H1 (cell line): Measurements from ENCODE around the gene CSH1. TPM values are rescaled to one million over a fixed set of nuclear protein-coding genes. Genes with fewer than 3 reads are reported as not detected.

Source experiments
- CTCF ChIA-PET: fragments of 300-600 bp; sonication (Branson Sonifier 250); formaldehyde crosslinking; loops from one replicate; lab custom pipeline; 2021; ENCODE audit not compliant: partially characterized antibody; lab: Charles Lee
- POLR2A ChIA-PET: fragments of 300-600 bp; sonication (Branson Sonifier 250); formaldehyde crosslinking; loops from one replicate; lab custom pipeline; 2021; ENCODE audit warnings: inconsistent platforms; ENCODE audit not compliant: partially characterized antibody; lab: Charles Lee
- DNase-seq, 2 experiments: peaks; one replicate each; pipeline versions ENCODE4 v3.0.0 to v3.0.0-alpha.2; 2010 to 2022; ENCODE audit warnings: low spot score in 2 of 2, low read depth in 1 of 2, mixed read lengths in 1 of 2
- FAIRE-seq: peaks from 2 replicates; lab custom pipeline; 2011; peaks lifted over from hg19 to GRCh38; lab: Jason Lieb, UNC
- H2AFZ ChIP-seq: 2 replicates; pipeline ENCODE4 v1.8.1; 2012; ENCODE audit warnings: low read length, inconsistent platforms
- H2AK5ac ChIP-seq: 2 replicates; pipeline ENCODE4 v1.6.1; 2013; ENCODE audit warnings: low read depth, low read length
- H2BK120ac ChIP-seq: replicated peaks from 2 replicates; pipeline ENCODE3; 2013; ENCODE audit warnings: low read depth, low read length, inconsistent platforms
- H2BK12ac ChIP-seq: 2 replicates; pipeline ENCODE4 v1.6.1; 2013; ENCODE audit warnings: low read depth, low read length
- H2BK15ac ChIP-seq: 2 replicates; pipeline ENCODE4 v1.6.1; 2013; ENCODE audit warnings: low read length
- H2BK20ac ChIP-seq: 2 replicates; pipeline ENCODE4 v1.6.1; 2013; ENCODE audit warnings: low read length
- H2BK5ac ChIP-seq: 2 replicates; pipeline ENCODE4 v1.6.1; 2013; ENCODE audit warnings: low read depth, low read length
- H3K14ac ChIP-seq: 2 replicates; pipeline ENCODE4 v1.6.1; 2013; ENCODE audit warnings: inconsistent platforms; ENCODE audit not compliant: insufficient read length
- H3K18ac ChIP-seq: 2 replicates; pipeline ENCODE4 v1.6.1; 2013; ENCODE audit warnings: low read length; ENCODE audit errors: extremely low read depth
- H3K23ac ChIP-seq: 2 replicates; pipeline ENCODE4 v1.6.1; 2013; ENCODE audit warnings: inconsistent platforms; ENCODE audit not compliant: insufficient read length
- H3K23me2 ChIP-seq: 2 replicates; pipeline ENCODE4 v1.6.1; 2013; ENCODE audit warnings: low read depth, low read length
- H3K27ac ChIP-seq: 2 replicates; pipeline ENCODE4 v1.6.1; 2011; ENCODE audit warnings: low read depth, low read length, inconsistent platforms
- H3K27me3 ChIP-seq, 4 experiments: replicated peaks in 1 of 4; 1 replicate in 1 of 4; 2 replicates in 3 of 4; pipeline versions ENCODE4 v1.6.1 to v1.8.1; 2011 to 2013; ENCODE audit warnings: low read length in 3 of 4, mild to moderate bottlenecking in 3 of 4, inconsistent platforms in 2 of 4, mixed read lengths in 2 of 4, moderate library complexity in 1 of 4; ENCODE audit not compliant: control insufficient read depth in 3 of 4, insufficient read depth in 3 of 4; ENCODE audit errors: extremely low read depth in 1 of 4
- H3K36me3 ChIP-seq, 4 experiments: 2 replicates each; pipeline versions ENCODE4 v1.6.1 to v1.8.1; 2011 to 2013; ENCODE audit warnings: mild to moderate bottlenecking in 4 of 4, low read length in 3 of 4, moderate library complexity in 2 of 4, control low read depth in 1 of 4, inconsistent platforms in 1 of 4; ENCODE audit not compliant: insufficient read depth in 4 of 4, control insufficient read depth in 2 of 4
- H3K4ac ChIP-seq: replicated peaks from 2 replicates; pipeline ENCODE3; 2013; ENCODE audit warnings: low read length, low read depth, mixed read lengths, inconsistent platforms; ENCODE audit not compliant: insufficient read length
- H3K4me1 ChIP-seq, 4 experiments: replicated peaks in 1 of 4; 1 replicate in 1 of 4; 2 replicates in 3 of 4; pipeline versions ENCODE4 v1.6.1 to v1.8.1; 2011 to 2013; ENCODE audit warnings: low read length in 3 of 4, inconsistent platforms in 2 of 4, mixed read lengths in 1 of 4; ENCODE audit not compliant: insufficient read depth in 4 of 4, control insufficient read depth in 3 of 4
- H3K4me2 ChIP-seq, 2 experiments: 2 replicates each; pipeline versions ENCODE4 v1.6.1 to v1.8.1; 2011 to 2013; ENCODE audit warnings: low read depth in 2 of 2, low read length in 2 of 2, control low read depth in 1 of 2, inconsistent platforms in 1 of 2, mild to moderate bottlenecking in 1 of 2; ENCODE audit not compliant: insufficient read depth in 1 of 2
- H3K4me3 ChIP-seq, 4 experiments: fragments of 200-600, 300-600 bp in 1 of 4; sonication (generic), shearing (Covaris generic), sonication (Bioruptor Twin) in 1 of 4; 2 replicates each; pipeline versions ENCODE4 v1.5.1 to v1.8.1; 2011 to 2016; ENCODE audit warnings: low read length in 4 of 4, low read depth in 3 of 4, control low read depth in 2 of 4, inconsistent platforms in 2 of 4, mild to moderate bottlenecking in 2 of 4, mixed read lengths in 1 of 4, moderate library complexity in 1 of 4; ENCODE audit not compliant: insufficient read depth in 2 of 4; ENCODE audit errors: extremely low read depth in 1 of 4
- H3K56ac ChIP-seq: replicated peaks from 2 replicates; pipeline ENCODE3; 2013; ENCODE audit warnings: low read depth, mild to moderate bottlenecking, mixed read lengths, low read length, inconsistent platforms; ENCODE audit not compliant: insufficient read length
- H3K79me1 ChIP-seq: 2 replicates; pipeline ENCODE4 v1.6.1; 2013; ENCODE audit warnings: low read depth, low read length, control low read depth
- H3K79me2 ChIP-seq, 2 experiments: 2 replicates each; pipeline versions ENCODE4 v1.6.1 to v1.8.1; 2012 to 2013; ENCODE audit warnings: low read length in 2 of 2, mild to moderate bottlenecking in 2 of 2, inconsistent platforms in 1 of 2; ENCODE audit not compliant: insufficient read depth in 2 of 2, control insufficient read depth in 1 of 2
- H3K9ac ChIP-seq, 4 experiments: replicated peaks in 1 of 4; 1 replicate in 1 of 4; 2 replicates in 3 of 4; pipeline versions ENCODE4 v1.6.1 to v1.8.1; 2011 to 2013; ENCODE audit warnings: low read depth in 3 of 4, low read length in 3 of 4, control low read depth in 2 of 4, mild to moderate bottlenecking in 2 of 4, moderate library complexity in 2 of 4, inconsistent platforms in 1 of 4; ENCODE audit errors: extremely low read depth in 1 of 4
- H3K9me3 ChIP-seq, 2 experiments: 2 replicates each; pipeline versions ENCODE4 v1.6.1 to v1.8.1; 2012 to 2013; ENCODE audit warnings: mild to moderate bottlenecking in 2 of 2, moderate library complexity in 2 of 2, control low read depth in 1 of 2, inconsistent platforms in 1 of 2, low read depth in 1 of 2, low read length in 1 of 2, mixed read lengths in 1 of 2; ENCODE audit not compliant: insufficient read depth in 2 of 2
- H4K20me1 ChIP-seq, 2 experiments: replicated peaks in 1 of 2; 2 replicates each; pipeline versions ENCODE3 to v1.8.1; 2011 to 2013; ENCODE audit warnings: inconsistent platforms in 2 of 2, low read length in 2 of 2, mild to moderate bottlenecking in 1 of 2; ENCODE audit not compliant: insufficient read depth in 2 of 2, control insufficient read depth in 1 of 2
- H4K5ac ChIP-seq: 2 replicates; pipeline ENCODE4 v1.6.1; 2013; ENCODE audit warnings: low read length, low read depth, mixed read lengths, inconsistent platforms; ENCODE audit not compliant: insufficient read length
- H4K8ac ChIP-seq: 2 replicates; pipeline ENCODE4 v1.8.0; 2013; ENCODE audit warnings: mild to moderate bottlenecking, moderate library complexity, low read length, inconsistent platforms; ENCODE audit not compliant: insufficient read depth; ENCODE audit errors: extremely low read depth
- H4K91ac ChIP-seq: replicated peaks from 2 replicates; pipeline ENCODE3; 2013; ENCODE audit warnings: low read length, mixed read lengths, inconsistent platforms; ENCODE audit not compliant: insufficient read length
- EGR1 ChIP-seq: IDR thresholded peaks from 2 replicates; pipeline ENCODE4 v1.6.1; 2011; ENCODE audit warnings: low read depth, low read length, borderline replicate concordance
- GABPA ChIP-seq: IDR thresholded peaks from 2 replicates; pipeline ENCODE4 v1.6.1; 2011; ENCODE audit warnings: mild to moderate bottlenecking, low read length, moderate library complexity, borderline replicate concordance; ENCODE audit not compliant: insufficient read depth
- WGBS, 2 experiments: shearing (Covaris generic) in 1 of 2; methylation state at CpG; one replicate each; pipeline versions ENCODE4 v1.1.6 to v1.1.7; 2013 to 2015; ENCODE audit warnings: low lambda C conversion rate in 2 of 2, mixed read lengths in 2 of 2, inconsistent platforms in 1 of 2, low coverage in 1 of 2, missing lambda C conversion rate in 1 of 2; ENCODE audit not compliant: insufficient replicate concordance in 2 of 2, insufficient coverage in 1 of 2, insufficient read length in 1 of 2; ENCODE audit errors: extremely low coverage in 1 of 2, missing lambda C conversion rate in 1 of 2; 5-methylcytosine and 5-hydroxymethylcytosine counted together
- polyA plus RNA-seq, 7 experiments: library from polyadenylated mRNA; depleted of rRNA in 3 of 7; stranded (reverse) in 5 of 7; unstranded in 2 of 7; fragments of >200 nt in 5 of 7; fragments of 200-250 nt in 2 of 7; gene quantifications; 1 replicate in 5 of 7; 2 replicates in 1 of 7; 4 replicates in 1 of 7; pipeline versions ENCODE4 v1.2.1 to v1.2.3, GENCODE V29; 2011 to 2013; ENCODE audit warnings: missing spikeins in 2 of 7, mixed read lengths in 2 of 7
- total RNA-seq: library from RNA; stranded (reverse); fragmentation: NEBNext Ultra II Directional; extraction: Animal tissue kit (Norgen Biotek cat#: 25700); gene quantifications from 2 replicates; pipeline ENCODE4 v1.2.1, GENCODE V29; 2021

CSH1 gene
- total and polyA plus RNA-seq, 2 of the 8 experiments (the other 6 are each of a cell fraction or from before 2014, with no cell fraction given), result 0.12 TPM; not detected in 1

DNA sequence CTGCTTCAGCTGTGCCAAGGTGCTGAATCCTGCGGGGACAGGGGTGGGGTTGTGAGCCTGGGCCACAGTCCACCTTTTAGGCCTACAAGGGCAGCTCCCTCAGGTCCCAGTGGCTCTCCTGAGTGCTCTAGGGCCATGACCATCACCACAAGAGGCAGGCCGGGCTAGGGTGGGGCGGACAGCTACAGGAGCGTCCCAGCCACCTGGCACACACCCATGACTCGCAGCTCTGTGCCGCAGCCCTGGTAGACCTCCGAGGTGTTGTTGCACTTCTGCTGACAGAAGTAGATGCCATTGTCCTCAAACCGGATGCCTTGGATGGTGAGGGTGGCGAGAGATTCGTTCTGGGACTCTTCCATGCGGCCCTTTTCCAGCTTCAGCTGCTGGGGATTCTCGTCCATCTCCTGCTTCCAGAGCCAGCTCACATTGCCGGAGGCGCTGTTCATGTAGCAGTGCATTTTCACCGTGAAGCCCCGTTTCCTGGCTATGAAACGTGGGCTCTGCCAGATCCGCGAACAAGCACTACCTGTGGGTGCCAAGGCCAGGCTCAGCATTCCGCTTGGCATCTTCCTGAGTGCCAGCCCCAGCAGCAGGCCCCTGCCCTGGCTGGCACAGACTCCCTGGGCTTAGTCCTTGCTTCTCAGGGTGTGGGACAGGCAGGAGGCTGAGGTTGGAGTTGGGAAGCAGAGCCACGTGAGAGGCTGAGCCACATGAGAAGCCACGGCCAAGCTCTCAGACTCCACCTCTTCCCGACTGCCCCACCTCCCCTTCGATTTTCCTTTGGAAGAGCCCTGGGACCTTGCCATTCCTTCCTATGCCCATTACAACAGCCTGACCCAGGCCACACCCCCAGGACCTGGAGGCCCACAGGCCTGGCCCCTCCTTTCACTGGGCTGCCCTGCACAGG, 33.7 kb upstream of the CSH1 start:
- H2BK15ac ChIP-seq, result peak overlapping the region; percentile 18; the same call in 1 of the 2 replicates
- H2BK12ac ChIP-seq, result peak overlapping the region; percentile 63; the same call in 1 of the 2 replicates
- peak in 1 of 2 experiments; percentile 51 for DNase-seq
- H4K91ac ChIP-seq, result peak overlapping the region; percentile 44
- no peaks in the 10 kb centered on the region for H3K79me2 ChIP-seq
- CTCF ChIA-PET, result interaction anchor here (0.7 to 11.4 kb wide), 12 partner anchors 10 to 98 kb away, joined by 3 to 164 read pairs (median 6); partner anchors contain the start of genes CSHL1 and GH1
- no peak overlapping the region for H2AK5ac ChIP-seq
- H3K18ac ChIP-seq, result 0 out of 2 replicates have a peak overlapping the region, but pooled peaks have one; percentile 24
- no peak overlapping the region for H2AFZ ChIP-seq
- H3K79me1 ChIP-seq, result no peaks in the 10 kb centered on the region
- H4K8ac ChIP-seq, result no peak overlapping the region
- WGBS, 2 experiments, result 90% methylated on average over 24 of the region's 24 CpGs; no CpG with 5 or more reads in 1 of the 2 experiments
- H2BK120ac ChIP-seq, result no peak overlapping the region
- no peaks in the 10 kb centered on the region for H3K9me3 ChIP-seq
- no peak for FAIRE-seq
- H3K4me1 ChIP-seq, result peaks cover 0 to 16% (median 12%) of the 10 kb centered on the region in 4 experiments; a peak in 6 of 7 replicates
- H3K23me2 ChIP-seq, result no peaks in the 10 kb centered on the region
- POLR2A ChIA-PET, result interaction anchor here (0.8 to 3.3 kb wide), 5 partner anchors 10 to 54 kb away, joined by 3 to 9 read pairs (median 4); no protein-coding TSS in a partner anchor
- no peak overlapping the region for H3K23ac ChIP-seq
- no peak overlapping the region for H3K27ac ChIP-seq
- H3K56ac ChIP-seq, result no peak overlapping the region
- H3K36me3 ChIP-seq, result no peaks in the 10 kb centered on the region
- no peak overlapping the region for H3K14ac ChIP-seq
- H3K4ac ChIP-seq, result no peak overlapping the region
- no peaks in the 10 kb centered on the region for H3K27me3 ChIP-seq
- peak; percentile 46; the same call in 1 of the 2 replicates for TF ChIP-seq EGR1
- no peak for TF ChIP-seq GABPA
- no peak overlapping the region for H3K9ac ChIP-seq
- H4K5ac ChIP-seq, result no peak overlapping the region
- H3K4me3 ChIP-seq, result no peak overlapping the region
- no peak overlapping the region for H3K4me2 ChIP-seq
- H2BK20ac ChIP-seq, result no peak overlapping the region
- no peaks in the 10 kb centered on the region for H4K20me1 ChIP-seq
- 0 out of 2 replicates have a peak overlapping the region, but pooled peaks have one; percentile 49 for H2BK5ac ChIP-seq
